Measurements from ENCODE around the gene HOXB8.

The HOXB8 gene

DNA sequence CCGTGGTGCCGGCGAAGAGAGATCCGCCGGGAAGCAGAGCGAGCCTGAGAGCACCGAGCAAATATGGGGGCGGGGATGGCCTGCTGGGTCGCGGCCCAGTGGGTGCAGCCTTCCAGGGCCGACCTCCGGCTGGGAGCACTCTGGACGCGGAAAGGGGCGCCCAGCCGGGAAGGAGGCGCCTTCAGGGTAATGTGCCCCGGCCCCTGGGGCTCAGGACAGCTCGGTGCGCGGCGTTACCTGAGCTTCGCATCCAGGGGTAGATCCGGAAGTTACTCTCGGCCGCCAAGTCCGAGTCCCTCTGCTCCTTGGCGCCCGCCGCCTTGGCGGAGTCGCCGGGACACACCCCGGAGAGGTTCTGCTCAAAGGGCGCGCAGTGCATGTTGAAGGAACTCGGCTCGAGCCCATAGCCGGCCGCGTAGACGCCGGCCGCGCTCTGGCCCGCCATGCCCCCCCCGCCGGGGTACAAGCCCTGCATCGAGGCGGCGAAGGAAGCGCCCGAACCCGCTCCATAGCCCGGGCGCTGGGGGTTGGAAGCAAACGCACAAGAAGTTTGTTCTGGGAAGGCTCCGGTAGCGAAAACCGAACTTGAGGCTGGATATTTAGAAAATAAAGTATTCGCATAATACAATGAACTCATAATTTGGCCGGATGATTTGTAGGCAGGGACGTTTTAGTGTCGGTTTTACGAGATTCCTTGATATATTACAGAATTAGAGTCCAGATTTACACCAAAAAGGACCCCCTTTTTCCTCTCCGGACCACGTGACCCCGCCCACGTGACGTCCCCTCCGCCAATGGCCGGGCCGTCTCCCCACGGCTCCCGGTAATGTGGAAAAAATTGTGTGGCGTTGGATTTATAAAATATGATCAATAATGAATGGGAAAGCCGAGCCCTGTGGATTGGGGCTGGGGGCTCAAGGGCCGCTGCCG, 4.5 kb downstream of the HOXB8 start, which contains the start of gene HOXB7:
HOXB7 (minus strand) TSS at position 736 of the 930 bp plus-strand sequence; CDS start at position 637, 99 bp downstream.
- peak; percentile 85 for DNase-seq

DNA sequence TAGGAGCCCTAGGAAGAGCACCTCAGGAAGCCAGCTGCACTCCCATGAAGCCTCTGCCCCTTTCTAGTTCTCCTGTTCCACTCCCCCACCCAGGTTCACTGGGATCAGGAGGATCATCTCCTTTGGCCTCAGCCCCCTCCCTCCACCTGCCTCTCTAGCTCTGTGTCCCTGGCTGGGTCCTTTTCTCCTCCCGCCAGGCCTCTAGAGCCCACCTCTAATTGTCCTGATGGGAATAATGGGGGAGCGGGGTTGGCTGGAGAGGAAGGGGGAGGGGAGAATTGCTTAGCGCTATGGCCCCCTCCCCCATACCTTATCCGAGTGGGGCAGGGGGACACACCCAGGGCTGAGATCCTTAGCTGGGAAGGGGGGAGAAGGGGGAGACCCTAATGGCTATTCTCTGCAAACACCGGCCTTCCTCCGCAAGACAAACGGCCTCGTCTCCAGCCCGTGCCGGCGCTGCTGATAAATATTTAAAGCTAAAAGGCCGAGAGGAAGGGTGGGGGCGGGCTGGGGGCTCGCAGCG, 5.3 kb downstream of the HOXB8 start:
- DNase-seq, result no peak

GRCh38 chr17:48609033-48609432, 6.1 kb downstream of the HOXB8 start:
- DNase-seq, result no peak

GRCh38 chr17:48608494-48608834, 6.6 kb downstream of the HOXB8 start:
- no peak for DNase-seq

DNA sequence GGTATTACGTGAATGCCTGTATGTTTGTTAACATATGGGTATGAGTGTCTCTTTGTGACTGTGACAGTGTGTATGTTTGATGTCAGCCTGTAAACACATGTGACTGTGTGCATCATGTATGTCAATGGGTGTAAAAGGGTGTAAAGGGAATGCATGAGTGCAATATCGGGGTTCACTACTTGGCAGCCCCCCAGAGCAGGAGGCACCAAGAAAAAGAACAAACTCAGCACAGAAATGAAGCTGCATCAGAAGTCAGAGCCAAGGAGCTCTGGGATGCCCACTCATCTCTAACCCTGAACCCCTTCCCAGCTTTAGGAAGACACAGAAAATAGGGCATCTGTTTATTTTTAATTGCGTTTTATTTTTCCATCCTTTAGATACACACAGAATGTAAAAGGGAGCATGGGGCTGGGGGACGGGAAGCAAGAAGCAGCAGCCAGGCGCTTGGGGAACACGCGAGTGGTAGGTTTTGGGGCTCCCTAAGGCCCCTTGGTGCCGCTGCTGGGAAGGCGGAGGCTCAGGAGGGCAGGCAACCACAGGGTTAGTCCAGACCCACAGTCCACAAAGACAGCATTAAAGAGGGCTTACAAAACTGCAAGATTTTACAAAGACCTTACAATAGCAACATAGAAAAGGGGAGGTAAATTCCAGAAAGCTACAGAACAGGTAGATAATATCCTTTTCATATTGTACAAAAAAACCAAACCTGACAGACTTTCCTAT, 8.0 kb downstream of the HOXB8 start:
- DNase-seq, result no peak

DNA sequence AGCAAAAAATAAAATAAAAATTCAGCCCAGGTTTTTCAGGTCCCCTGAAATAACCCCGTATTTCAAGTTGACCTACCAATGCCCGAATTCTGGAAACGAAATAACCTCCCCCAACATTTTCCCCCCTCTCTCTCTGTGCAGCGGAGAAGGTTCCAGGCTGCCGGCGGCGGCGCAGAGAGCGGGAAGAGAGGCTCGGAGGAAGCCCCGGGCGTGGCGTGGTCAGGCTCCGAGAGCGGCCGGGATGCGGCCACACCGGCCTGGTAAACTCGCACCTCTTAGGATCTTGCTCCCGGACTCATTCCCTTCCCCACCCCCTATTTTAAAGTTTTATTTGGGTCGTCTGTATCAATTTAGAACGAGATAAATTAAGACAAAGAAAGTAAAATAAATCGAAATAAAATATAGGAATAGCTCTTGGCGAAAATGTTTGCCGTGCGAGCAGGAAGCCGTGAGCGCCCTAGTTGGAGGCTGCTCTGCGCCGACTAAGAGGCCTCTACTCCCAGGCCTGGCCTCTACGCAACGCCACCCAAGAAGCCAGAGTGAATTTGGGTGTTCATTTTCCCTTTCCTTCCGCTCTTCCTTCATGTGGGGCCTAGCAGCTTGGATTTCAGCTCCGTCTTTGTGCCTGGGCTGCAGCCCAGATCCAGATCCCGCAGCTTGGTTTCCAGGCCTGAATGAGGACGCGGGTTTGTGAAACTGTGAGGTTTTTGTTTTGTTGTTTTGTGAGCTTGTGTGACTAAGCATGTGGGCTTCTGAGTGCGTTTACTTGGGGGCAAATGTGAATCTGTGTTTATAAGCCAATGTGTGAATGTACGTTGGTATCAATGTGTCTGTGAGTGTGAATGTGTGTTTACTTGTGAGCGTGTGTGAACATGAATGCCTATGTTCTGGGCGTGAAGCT, 8.9 kb downstream of the HOXB8 start:
- DNase-seq, result no peak

- no peak for DNase-seq
These were observed 9.6 kb downstream of the HOXB8 start for GRCh38 chr17:48605409-48605919.

GRCh38 chr17:48604770-48605329, 10.2 kb downstream of the HOXB8 start, which contains the start of gene HOXB6:
TSS of gene HOXB6 (minus strand) at chr17:48604986. CDS start at chr17:48598150, 6,836 bp downstream.
- DNase-seq, result no peak

DNA sequence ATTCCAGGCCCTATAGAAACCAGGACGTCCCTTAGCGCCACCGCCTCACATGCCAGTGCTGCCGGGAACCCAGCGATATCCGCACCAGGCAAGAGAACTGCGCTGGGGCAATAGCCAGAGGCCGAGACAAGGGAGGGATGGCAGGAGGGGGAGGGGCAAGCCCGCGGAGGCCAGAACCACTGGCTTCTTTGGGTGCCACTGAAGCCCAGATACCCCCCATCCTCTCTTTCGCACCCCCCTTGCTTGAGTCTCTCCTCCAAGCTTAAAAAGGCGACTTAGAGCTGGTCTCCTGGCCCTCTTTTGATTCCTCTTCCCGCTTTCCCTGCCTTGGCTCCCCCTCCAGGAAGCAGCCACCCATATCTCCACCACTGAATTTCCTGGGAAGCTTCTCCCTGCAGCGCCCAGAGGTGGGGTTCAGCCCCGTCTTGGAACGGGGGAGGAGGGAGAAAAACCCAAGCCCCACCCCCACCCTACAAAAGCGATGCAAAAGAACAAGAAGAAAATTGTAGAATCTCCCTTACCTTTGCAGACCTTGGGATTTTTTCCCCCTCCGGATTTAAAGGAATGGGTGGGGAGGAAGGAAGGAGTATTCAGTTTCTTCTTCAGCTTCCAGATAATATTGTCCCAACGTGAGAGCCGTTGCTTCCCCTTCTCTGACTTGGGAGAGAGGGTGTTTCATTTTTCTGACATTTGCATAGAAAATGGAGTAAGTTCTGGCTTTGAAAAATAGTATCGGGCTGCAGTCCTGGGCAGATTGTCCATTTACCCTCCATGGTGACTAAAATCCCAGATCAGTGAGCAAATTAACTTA, 10.9 kb downstream of the HOXB8 start:
- no peak for DNase-seq

DNA sequence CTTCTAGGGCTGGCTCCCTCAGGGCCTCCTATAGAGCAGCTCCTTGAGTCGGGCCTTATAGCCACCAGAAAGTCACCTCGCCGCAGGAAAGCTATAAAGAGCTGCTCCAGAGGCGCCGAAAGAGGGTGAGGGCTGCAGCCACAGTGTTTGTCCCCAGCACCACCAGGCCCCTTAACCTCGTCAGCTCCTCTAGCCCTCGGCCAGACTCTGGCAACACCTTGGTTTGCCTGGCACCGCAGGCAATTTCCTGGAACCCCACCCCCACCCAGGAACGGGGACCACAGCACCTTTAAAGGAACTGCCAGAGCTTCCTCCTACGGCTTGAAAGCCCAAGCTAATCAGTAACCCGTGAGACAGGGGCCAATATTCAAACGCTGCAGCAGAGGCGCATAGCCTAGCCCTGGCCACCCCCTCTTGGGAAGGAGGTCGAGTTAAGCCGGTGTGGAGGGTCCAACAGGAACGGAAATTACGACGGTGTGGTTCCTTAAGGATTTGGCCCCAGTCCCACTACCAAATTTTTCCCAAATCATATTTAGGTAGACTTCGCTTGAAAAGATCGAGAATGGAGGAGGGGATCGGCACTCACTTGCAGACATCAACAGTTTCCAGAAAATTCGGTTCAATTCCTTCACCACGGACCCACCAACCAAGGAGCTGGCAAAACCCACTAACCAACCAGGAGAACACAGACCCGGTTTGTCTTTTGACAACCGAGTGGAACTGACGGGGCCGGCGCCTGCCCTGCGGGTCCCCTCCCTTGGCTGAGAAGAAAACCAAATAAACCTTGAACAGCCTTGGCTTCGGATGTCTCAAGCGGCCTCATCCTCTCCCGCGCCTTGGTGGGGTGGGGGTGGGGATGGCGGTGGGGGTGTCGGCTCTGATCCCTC, 13.3 kb downstream of the HOXB8 start:
- DNase-seq, result no peak

- DNase-seq, result no peak
These were observed 13.9 kb downstream of the HOXB8 start for GRCh38 chr17:48601207-48601538.

DNA sequence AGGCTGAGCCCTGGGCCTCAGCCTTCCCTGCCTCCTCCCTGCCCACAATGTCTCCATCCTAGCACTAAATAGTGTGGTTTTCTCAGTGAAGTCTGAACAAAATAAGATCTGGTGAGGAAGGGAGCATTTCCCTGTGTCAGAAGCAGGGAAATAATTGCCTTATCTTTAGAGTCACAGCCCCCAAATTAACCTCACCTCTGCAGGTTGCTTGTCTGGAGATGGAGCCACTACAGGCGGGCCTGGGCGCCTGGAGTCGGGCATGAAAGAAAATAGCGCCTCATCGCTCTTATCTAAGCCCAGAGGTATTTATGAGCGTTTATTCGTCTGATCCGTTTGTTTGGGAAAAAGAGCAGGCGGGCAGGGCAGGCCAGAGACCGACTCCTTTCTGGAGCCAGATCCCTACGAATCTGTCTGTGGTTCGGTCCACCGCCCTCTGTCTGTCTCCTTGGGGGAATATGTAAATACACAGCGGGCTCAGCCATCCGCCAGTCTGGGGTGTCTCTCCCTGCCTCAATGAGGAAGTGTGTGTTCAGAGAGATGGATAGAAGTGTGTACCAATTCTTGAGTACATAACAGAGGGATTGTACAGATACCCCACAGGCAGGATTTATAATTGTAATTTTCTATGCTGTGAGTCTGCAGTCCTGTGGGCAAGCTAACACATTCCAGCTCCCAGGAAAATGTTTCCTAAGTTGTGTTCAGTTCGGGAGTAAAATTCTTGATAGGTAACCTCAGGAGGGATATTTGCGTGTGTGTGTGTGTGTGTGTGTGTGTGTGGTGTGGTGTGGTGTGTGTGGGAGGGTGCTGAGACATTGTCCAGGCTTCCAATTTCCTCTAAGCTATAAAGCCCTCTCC, 14.6 kb downstream of the HOXB8 start:
- DNase-seq, result no peak

DNA sequence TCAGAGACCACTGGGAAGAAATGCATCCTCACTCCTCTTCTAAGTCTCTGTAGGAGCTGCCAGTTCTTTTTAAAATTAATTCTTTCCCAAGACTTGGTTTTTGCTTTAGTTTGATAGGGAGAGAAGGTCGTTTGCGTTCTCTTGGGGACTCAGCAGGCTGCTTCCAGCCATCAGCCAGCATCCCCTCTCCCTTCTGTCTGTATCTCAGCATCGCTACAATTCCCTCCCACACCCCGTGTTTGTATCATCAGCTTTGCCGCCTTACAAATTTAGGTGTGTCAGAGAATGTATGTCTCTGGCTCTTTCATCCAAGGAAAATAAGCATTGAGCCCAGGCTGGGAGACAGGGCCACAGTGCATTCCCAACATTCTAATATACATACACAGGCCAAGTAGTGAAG, 15.7 kb downstream of the HOXB8 start:
- DNase-seq, result no peak

- DNase-seq, result no peak
These were observed 16.4 kb downstream of the HOXB8 start for GRCh38 chr17:48598736-48599135.

GRCh38 chr17:48597778-48598631, 17.1 kb downstream of the HOXB8 start:
- peak; percentile 53 for DNase-seq

DNA sequence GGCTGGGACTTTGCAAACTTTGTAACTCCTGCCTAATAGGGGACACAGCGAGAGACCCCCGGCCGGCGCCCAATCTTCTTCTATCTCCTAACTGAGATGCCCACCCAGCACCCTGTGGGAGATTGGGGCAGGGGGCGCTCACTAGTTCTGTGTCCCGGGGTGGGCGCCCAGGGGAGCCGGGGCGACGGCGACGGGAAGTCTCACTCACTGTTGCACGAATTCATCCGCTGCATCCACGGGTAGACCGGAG, 17.6 kb downstream of the HOXB8 start:
- DNase-seq, result no peak

GRCh38 chr17:48596735-48597527, 18.2 kb downstream of the HOXB8 start:
- no peak for DNase-seq

All from stimulated activated CD4-positive, alpha-beta T cell treated with anti-CD3 and anti-CD28 coated beads, Interleukin-15, amount 100 ng/mL, for 24 hours (primary cell).